VCaP (cell line): ENCODE data around the gene TENM4.

Experiments used
- H3K27ac ChIP-seq: fragments of 450-650 bp; 2 replicates; pipeline ENCODE4 v1.5.1; 2017
- TF ChIP-seq, protein P1 (sequence below): fragments of 450-650 bp; conservative IDR thresholded peaks from 2 replicates; pipeline ENCODE4 v1.5.1; 2017; ENCODE audit warnings: mild to moderate bottlenecking, moderate library complexity

TENM4 gene

DNA sequence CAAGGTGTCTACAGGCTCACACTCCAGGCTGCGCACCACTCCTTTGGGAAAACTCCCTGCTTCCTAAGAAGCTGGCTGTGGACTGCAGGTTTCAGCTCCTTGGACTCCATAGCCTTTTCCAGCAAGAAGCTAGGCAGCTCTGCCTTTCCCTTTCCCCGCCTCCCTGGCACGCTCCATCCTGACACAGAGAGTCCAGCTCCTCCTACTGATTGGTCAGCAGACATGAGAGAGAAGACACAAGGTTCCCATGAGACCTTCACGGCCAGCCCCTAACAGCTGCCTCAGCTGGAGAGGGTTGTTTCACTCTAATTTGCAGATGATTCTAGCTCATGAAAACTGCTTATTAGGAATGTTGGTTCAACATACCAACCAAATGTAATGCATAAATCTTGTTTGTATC lies 27.6 kb downstream of the TENM4 start:
- TF ChIP-seq, protein P1, sequence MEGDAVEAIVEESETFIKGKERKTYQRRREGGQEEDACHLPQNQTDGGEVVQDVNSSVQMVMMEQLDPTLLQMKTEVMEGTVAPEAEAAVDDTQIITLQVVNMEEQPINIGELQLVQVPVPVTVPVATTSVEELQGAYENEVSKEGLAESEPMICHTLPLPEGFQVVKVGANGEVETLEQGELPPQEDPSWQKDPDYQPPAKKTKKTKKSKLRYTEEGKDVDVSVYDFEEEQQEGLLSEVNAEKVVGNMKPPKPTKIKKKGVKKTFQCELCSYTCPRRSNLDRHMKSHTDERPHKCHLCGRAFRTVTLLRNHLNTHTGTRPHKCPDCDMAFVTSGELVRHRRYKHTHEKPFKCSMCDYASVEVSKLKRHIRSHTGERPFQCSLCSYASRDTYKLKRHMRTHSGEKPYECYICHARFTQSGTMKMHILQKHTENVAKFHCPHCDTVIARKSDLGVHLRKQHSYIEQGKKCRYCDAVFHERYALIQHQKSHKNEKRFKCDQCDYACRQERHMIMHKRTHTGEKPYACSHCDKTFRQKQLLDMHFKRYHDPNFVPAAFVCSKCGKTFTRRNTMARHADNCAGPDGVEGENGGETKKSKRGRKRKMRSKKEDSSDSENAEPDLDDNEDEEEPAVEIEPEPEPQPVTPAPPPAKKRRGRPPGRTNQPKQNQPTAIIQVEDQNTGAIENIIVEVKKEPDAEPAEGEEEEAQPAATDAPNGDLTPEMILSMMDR, result no peak
- no peak overlapping the region for H3K27ac ChIP-seq

DNA sequence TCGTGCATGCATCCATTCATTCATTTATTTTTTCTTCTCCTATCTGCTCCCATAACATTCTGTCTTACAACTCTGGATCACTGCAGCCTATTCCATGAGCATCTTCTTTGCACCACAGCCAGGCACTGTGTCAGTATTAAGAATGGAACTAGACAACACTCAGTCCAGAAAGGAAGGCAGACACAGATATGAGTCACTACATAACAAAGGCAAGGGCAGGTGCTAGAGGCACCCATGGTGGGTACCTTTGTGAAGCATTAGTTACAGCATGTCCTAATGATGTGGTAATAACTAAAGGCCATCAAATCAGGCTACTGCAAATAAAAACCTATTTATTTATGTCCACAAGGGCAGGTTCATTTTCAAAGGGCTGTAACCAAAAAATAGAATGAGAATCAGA lies 28.1 kb downstream of the TENM4 start:
- H3K27ac ChIP-seq, result no peak overlapping the region
- TF ChIP-seq, protein P1, result no peak

DNA sequence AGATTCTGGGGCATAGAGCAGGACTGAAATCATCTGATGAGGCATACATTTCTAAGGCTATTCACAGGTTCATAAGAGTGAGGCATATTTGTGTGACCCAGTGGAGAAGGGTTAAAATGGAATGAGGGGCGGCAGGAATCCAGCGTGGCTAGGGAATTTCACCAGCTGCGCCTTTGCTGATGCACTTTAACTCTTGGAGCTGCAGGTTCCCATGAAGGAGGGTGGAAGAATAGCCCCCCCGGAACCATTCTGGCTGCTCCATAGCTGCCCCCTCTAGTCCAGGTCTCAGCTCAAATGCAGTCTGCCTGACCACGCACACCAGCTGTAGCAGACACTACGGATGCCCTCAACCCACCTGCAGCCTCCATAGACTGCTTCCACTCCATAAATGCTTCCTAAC lies 31.5 kb downstream of the TENM4 start:
- TF ChIP-seq, protein P1, result no peak
- H3K27ac ChIP-seq, result no peak overlapping the region

DNA sequence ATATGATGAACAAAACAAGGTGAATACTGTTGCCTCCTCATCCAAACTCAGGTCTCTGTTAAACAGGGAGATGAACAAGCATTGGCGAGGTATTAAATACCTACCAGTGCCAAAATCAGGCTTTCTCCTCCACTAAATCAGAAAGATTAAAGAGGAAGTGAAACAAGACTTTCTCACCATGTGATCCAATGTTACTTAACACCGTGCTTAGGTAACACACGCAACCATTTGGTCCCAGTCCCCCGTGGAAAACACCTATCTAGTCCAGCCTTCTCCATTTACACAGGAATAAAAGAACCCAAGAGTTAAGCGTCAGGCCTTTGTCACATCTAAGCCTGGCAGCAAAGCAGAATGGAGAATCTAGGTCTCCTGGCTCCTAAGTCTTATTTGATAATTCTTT lies 34.5 kb downstream of the TENM4 start:
- no peak overlapping the region for H3K27ac ChIP-seq
- TF ChIP-seq, protein P1, result no peak

DNA sequence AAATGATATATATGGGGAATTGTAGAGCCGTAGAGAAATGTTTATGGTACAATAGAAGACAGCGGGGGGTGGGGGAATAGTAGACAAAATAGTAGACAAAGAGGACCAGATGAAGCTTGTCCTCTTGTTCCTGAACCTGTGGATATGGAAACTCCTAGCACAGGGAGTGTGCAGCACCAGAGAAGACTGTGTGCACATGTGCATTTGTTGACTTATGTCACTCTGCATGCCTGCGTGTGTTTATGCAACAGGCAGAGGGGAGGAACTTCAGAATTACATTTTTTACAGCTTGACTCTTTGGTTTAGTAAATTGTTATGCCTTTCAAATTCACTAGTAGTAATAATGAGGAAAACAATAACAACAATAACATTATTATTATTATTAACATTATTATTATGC lies 36.0 kb downstream of the TENM4 start:
- TF ChIP-seq, protein P1, result no peak
- no peak overlapping the region for H3K27ac ChIP-seq

DNA sequence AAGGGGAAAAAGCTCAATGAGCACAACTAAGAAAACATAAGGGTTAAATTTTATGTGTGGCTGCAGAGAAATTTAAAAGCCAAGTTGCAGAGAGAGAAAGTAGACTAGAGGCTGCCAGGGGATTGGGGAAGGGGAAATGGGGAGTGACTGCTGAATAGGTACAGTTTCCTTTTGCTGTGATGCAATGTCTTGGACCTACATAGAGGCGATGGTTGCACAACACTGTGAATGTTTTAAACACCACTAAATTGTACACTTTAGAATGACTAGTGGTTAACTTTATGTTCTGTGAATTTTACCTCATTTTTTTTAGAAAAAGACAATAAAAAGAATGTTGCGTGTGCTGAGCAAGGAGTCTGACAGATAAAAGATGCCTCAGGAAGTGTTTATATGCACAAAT lies 36.5 kb downstream of the TENM4 start:
- TF ChIP-seq, protein P1, result no peak
- H3K27ac ChIP-seq, result no peak overlapping the region

DNA sequence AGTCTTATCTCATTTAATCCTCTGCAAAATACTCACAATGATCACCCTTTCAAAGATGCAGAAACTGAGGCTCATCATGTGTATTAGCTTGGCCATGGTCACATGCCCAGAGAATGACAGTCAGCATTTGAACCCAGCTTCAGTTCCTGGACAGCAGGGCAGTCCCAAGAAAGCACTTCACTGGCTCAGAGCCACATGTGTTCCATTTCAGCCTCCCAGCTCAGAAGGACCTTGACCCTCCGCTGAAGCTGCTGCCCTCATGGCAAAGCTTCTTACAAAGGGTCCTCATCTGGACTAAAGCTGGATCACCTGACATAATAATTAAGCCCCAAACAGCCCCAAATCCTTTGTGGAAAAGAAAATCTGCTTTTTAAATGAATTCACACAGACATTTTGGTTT lies 37.0 kb downstream of the TENM4 start:
- H3K27ac ChIP-seq, result no peak overlapping the region
- TF ChIP-seq, protein P1, result no peak

DNA sequence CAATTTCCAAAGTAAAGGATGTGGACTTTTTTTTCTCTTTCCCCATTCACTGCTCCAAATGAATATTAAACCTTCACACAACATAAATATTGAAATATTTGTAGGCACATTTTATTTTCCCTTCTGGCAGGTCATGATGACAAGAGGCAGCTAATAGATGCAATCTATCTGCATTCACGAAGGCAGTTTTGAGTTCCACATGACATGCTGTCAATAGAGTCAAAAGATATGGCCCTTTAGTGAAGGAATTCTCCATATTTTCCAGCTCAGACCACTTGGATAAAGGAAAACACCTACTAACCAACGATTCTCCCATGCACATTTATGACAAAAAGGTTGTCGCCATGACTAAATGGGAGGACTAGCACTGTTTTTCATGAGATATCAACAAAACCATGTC lies 37.9 kb downstream of the TENM4 start:
- no peak overlapping the region for H3K27ac ChIP-seq
- TF ChIP-seq, protein P1, result no peak
